Retinal pigment epithelial cell (primary cell): Measurements from ENCODE around the gene SPEF2.
A peak's percentile ranks its signal among the peaks of the same experiment; 100 is the strongest.

Source experiments
- DNase-seq: peaks from one replicate; pipeline ENCODE4 v3.0.0-alpha.2; 2010; ENCODE audit warnings: low read depth
- H3K4me3 ChIP-seq: 2 replicates; pipeline ENCODE4 v1.5.1; 2011; ENCODE audit warnings: mild to moderate bottlenecking, low read length, control low read depth, moderate library complexity
- CTCF ChIP-seq: conservative IDR thresholded peaks from 2 replicates; pipeline ENCODE4 v1.5.1; 2011; ENCODE audit warnings: low read depth, low read length, control low read depth, inconsistent platforms

Gene SPEF2

GRCh38 chr5:35626553-35626952 is 8.9 kb downstream of the SPEF2 start:
- H3K4me3 ChIP-seq = no peak overlapping the region
- TF ChIP-seq CTCF = no peak
- no peak for DNase-seq

GRCh38 chr5:35634326-35634725 is 16.7 kb downstream of the SPEF2 start:
- no peak for DNase-seq
- no peak for TF ChIP-seq CTCF
- H3K4me3 ChIP-seq = no peak overlapping the region

GRCh38 chr5:35640623-35641022 is 23.0 kb downstream of the SPEF2 start:
- TF ChIP-seq CTCF = no peak
- H3K4me3 ChIP-seq = no peak overlapping the region
- DNase-seq = no peak

- DNase-seq = no peak
- H3K4me3 ChIP-seq = no peak overlapping the region
- TF ChIP-seq CTCF = no peak
Observed at GRCh38 chr5:35644543-35644942, 26.9 kb downstream of the SPEF2 start.

- no peak for TF ChIP-seq CTCF
Observed at GRCh38 chr5:35647128-35647527, 29.5 kb downstream of the SPEF2 start.

GRCh38 chr5:35647712-35648111 is 30.0 kb downstream of the SPEF2 start:
- TF ChIP-seq CTCF = no peak
- DNase-seq = no peak
- H3K4me3 ChIP-seq = no peak overlapping the region

More at GRCh38 chr5:35647128-35647527, 29.5 kb downstream of the SPEF2 start:
- no peak overlapping the region for H3K4me3 ChIP-seq
- no peak for DNase-seq

- TF ChIP-seq CTCF = peak; percentile 66
- H3K4me3 ChIP-seq = no peak overlapping the region
- no peak for DNase-seq
Observed at GRCh38 chr5:35651002-35651756, 33.5 kb downstream of the SPEF2 start.
